ENCODE measurements around the gene MRPL53. TPM values are rescaled to one million over a fixed set of nuclear protein-coding genes. Genes with fewer than 3 reads are reported as not detected.

Gene MRPL53
- total and polyA plus RNA-seq, 2 of the 4 experiments (the other 2 are of a cell fraction) = 5.2 to 39.0 TPM

DNA sequence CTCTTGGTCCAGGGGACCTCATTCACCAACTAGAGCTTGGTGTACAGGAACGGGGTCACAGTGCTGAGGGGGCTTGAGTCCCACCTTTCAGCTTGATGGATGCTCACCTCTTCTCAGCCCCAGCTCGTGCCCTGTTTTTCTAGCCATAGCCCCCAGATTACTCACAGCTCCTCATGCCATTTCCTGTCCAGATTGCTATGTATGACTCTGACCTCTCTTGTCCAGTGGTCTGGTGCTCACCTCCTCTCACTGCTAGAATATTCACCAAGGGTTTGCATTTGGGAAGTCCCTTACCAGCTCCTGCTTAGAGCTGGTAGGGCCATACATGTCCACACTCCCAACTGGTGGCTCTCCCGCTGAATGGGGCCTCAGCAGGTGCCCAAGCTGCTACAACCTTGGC is 21.1 kb upstream of the MRPL53 start:
- in situ Hi-C loops (cut with MboI; ENCODE audit: low sequenced_read_pairs) = loop anchor here (25.0 kb wide), 1 partner anchor 369 kb away; no protein-coding TSS in a partner anchor

More for the DNA sequence above, 21.1 kb upstream of the MRPL53 start:
- H2AK5ac ChIP-seq (ENCODE audit: low read depth, low read length) = no peak overlapping the region
- no peak overlapping the region for H3K14ac ChIP-seq (replicated peaks; ENCODE audit: low read depth, low read length)
- H4K20me1 ChIP-seq (ENCODE audit: insufficient read depth, low read length) = no peaks in the 10 kb centered on the region
- peaks cover 42% of the 10 kb centered on the region for H3K36me3 ChIP-seq (ENCODE audit: control insufficient read depth, insufficient read depth, low read length)
- dilution Hi-C loops (cut with HindIII; ENCODE audit: low sequenced_read_pairs, unreplicated experiment) = no loop called here
- WGBS, 2 experiments (ENCODE audit: extremely low coverage in 2 of 2, insufficient read length in 1 of 2) = 13% methylated on average over 1 of the region's 3 CpGs; no CpG with 5 or more reads in 1 of the 2 experiments
- no peaks in the 10 kb centered on the region for H3K9me3 ChIP-seq (ENCODE audit: control insufficient read depth, insufficient read depth, low read length)
- POLR2A ChIA-PET (ENCODE audit: unreplicated experiment) = no interaction called here
- no peak overlapping the region for H2BK20ac ChIP-seq (ENCODE audit: low read depth, low read length)
- 0 out of 2 replicates have a peak overlapping the region, but pooled peaks have one; percentile 28 for H3K23ac ChIP-seq (ENCODE audit: low read depth, low read length)
- no peak overlapping the region for H4K8ac ChIP-seq (ENCODE audit: low read depth in 2 of 2, low read length in 2 of 2)
- peaks cover 10 to 22% of the 10 kb centered on the region in 2 experiments for H3K79me1 ChIP-seq (ENCODE audit: low read depth in 1 of 2, low read length in 2 of 2)
- intact Hi-C loops (cut with micrococcal nuclease) = no loop called here
- H3K4ac ChIP-seq (ENCODE audit: low read depth, low read length) = no peak overlapping the region
- DNase-seq = peak; percentile 54
- no peak overlapping the region for H2BK120ac ChIP-seq (ENCODE audit: low read depth, low read length)
- H2BK5ac ChIP-seq (ENCODE audit: low read depth, low read length, poor library complexity, severe bottlenecking) = no peak overlapping the region
- no peak overlapping the region for H3K9ac ChIP-seq (ENCODE audit: low read depth, low read length)
- no peak overlapping the region for H2AK9ac ChIP-seq (replicated peaks; ENCODE audit: low read depth, low read length, poor library complexity)
- peaks cover 12% of the 10 kb centered on the region for H3K27me3 ChIP-seq (ENCODE audit: control insufficient read depth, insufficient read depth, low read length)
- no peak overlapping the region for H3K4me2 ChIP-seq (ENCODE audit: low read depth, low read length)
- no peak overlapping the region for H3K27ac ChIP-seq (ENCODE audit: insufficient read depth, low read length)
- no peak overlapping the region for H4K5ac ChIP-seq (ENCODE audit: low read depth, low read length)
- TF ChIP-seq RAD21 (IDR thresholded peaks at IDR 0.05; ENCODE audit: low read length) (no peak), POLR2A (IDR thresholded peaks at IDR 0.05; ENCODE audit: low read depth, low read length) (no peak), BHLHE40 (IDR thresholded peaks at IDR 0.05; ENCODE audit: low read depth, low read length) (no peak), MAZ (IDR thresholded peaks at IDR 0.05; ENCODE audit: borderline replicate concordance, low read depth, low read length) (no peak), RCOR1 (IDR thresholded peaks at IDR 0.05; ENCODE audit: insufficient replicate concordance, low read length) (no peak)
- no peak overlapping the region for H4K91ac ChIP-seq (ENCODE audit: insufficient read depth, low read depth, low read length)
- CTCF ChIA-PET = no interaction called here
- ATAC-seq (ENCODE audit: low read depth) = no peak
- H3K18ac ChIP-seq (ENCODE audit: low read depth, low read length) = no peak overlapping the region
- H3K4me3 ChIP-seq (ENCODE audit: insufficient read depth, low read depth, low read length) = no peak overlapping the region
- H3K56ac ChIP-seq (ENCODE audit: extremely low read depth, insufficient read depth, low read length) = no peak overlapping the region
- H3K4me1 ChIP-seq (ENCODE audit: control insufficient read depth, insufficient read depth, low read length) = peaks cover 3% of the 10 kb centered on the region
- H2AFZ ChIP-seq (replicated peaks; ENCODE audit: low read length, poor library complexity) = no peak overlapping the region
- H2BK15ac ChIP-seq (ENCODE audit: low read depth, low read length) = no peak overlapping the region
- 0 out of 2 replicates have a peak, but pooled peaks cover 5% of the 10 kb centered on the region for H3K9me1 ChIP-seq (ENCODE audit: insufficient read depth, low read length)
- BruUV-seq (replicated peaks) = no TSS peak
